HG02763 (cell line): ENCODE measurements around the gene PSPC1.

Experiments used
- ATAC-seq: cut with Tn5 transposase; IDR thresholded peaks from one replicate; pipeline ENCODE4 v1.9.1; 2021; ENCODE audit warnings: mild to moderate bottlenecking, moderate library complexity; ENCODE audit not compliant: unreplicated experiment

PSPC1 gene

GRCh38 chr13:19674898-19675297 lies 107.8 kb downstream of the PSPC1 start:
- no peak for ATAC-seq

- ATAC-seq: no peak
Observed at GRCh38 chr13:19673473-19674430, 109.0 kb downstream of the PSPC1 start.

- no peak for ATAC-seq
Observed at GRCh38 chr13:19672990-19673389, 109.8 kb downstream of the PSPC1 start.

- ATAC-seq: no peak
Observed at GRCh38 chr13:19670147-19670546, 112.6 kb downstream of the PSPC1 start.

- no peak for ATAC-seq
Observed at GRCh38 chr13:19668778-19669177, 114.0 kb downstream of the PSPC1 start.

- ATAC-seq: no peak
Observed at GRCh38 chr13:19665427-19665859, 117.3 kb downstream of the PSPC1 start.

GRCh38 chr13:19664481-19665230 lies 118.1 kb downstream of the PSPC1 start:
- no peak for ATAC-seq

GRCh38 chr13:19663416-19663979 lies 119.2 kb downstream of the PSPC1 start:
- ATAC-seq: no peak

GRCh38 chr13:19661561-19661960 lies 121.2 kb downstream of the PSPC1 start:
- no peak for ATAC-seq

GRCh38 chr13:19661126-19661525 lies 121.6 kb downstream of the PSPC1 start:
- ATAC-seq: no peak

GRCh38 chr13:19658831-19659230 lies 123.9 kb downstream of the PSPC1 start:
- ATAC-seq: no peak

GRCh38 chr13:19657872-19658591 lies 124.7 kb downstream of the PSPC1 start:
- ATAC-seq: no peak
